ENCODE results near the gene RALGAPA2. TPM values are rescaled to one million over a fixed set of nuclear protein-coding genes. Genes with fewer than 3 reads are reported as not detected.

RALGAPA2 gene
- total and polyA plus RNA-seq, 2 experiments from 2014 or later, result 14.5 to 35.5 TPM

DNA sequence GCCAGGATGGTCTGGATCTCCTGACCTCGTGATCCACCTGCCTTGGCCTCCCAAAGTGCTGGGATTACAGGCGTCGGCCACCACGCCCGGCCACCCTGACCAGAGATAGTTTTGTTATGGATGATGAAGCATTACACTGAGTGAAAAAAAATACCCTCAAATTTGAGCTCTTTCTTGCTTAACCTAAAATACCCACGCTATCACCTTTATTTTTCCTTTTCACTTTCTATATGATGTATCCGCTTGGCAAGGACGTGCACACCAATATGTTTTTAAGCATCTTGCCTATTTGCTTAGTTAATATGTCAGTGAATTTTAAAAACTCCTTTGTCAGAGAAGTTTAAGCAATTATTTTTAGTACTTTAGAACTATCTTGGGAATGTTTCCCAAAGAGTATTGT lies 194.2 kb downstream of the RALGAPA2 start:
- Histone ChIP-seq H3K27ac (no peak overlapping the region), H3K4me3 (no peak overlapping the region), H3K4me1 (ENCODE audit: low read depth) (no peaks in the 10 kb centered on the region), H3K36me3 (no peaks in the 10 kb centered on the region), H3K27me3 (no peaks in the 10 kb centered on the region), H3K9me3 (ENCODE audit: low read depth) (no peaks in the 10 kb centered on the region)
- DNase-seq (ENCODE audit: low read depth in 1 of 2, low spot score in 1 of 2), result no peak
- TF ChIP-seq CTCF (IDR thresholded peaks at IDR 0.05; ENCODE audit: low read depth, low read length), result no peak

DNA sequence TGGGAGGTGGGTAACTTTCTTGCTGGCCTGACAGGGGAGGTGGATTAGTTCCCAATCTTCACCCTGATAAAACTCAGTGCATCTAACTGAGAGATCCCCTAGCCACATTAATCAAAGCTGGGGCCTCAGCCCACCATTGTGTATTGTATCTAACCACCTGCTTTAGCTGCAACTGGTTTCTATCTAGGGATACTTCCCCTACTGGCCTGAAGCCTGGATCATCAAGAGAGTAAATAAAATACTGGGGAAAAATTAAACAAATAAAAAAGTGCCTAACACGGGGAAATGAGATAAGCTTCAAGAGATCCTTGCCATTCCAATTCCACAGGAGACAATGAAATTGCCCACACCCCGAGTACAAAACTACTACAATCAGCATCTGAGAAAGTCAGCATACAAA lies 195.1 kb downstream of the RALGAPA2 start:
- no peak overlapping the region for H3K4me3 ChIP-seq

DNA sequence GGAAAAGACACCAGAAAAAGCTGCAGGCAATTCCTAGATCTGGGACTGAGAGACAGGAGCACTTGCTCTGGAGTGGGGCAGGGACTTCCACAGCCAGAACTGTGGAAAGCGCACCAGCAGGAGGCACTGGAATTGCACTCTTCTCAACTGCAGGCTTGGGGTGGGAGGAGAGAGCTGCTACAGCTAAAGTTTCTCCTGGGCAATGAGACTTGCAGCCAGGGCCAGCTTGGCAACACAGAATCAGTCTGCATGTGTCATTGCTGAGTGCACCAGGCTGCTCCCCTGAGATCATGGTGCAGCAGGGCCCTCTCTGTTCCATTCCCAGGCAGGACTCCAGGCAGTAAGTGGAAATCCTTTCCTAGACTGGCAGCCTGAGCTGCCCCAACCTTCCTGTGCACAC lies 198.7 kb downstream of the RALGAPA2 start:
- H3K9me3 ChIP-seq (ENCODE audit: low read depth), result no peaks in the 10 kb centered on the region
- DNase-seq (ENCODE audit: low read depth in 1 of 2, low spot score in 1 of 2), result no peak
- no peaks in the 10 kb centered on the region for H3K27me3 ChIP-seq
- no peak overlapping the region for H3K4me3 ChIP-seq
- no peak for TF ChIP-seq CTCF (IDR thresholded peaks at IDR 0.05; ENCODE audit: low read depth, low read length)
- no peaks in the 10 kb centered on the region for H3K4me1 ChIP-seq (ENCODE audit: low read depth)
- H3K36me3 ChIP-seq, result peaks cover 11% of the 10 kb centered on the region
- no peak overlapping the region for H3K27ac ChIP-seq

More for the DNA sequence above, 195.1 kb downstream of the RALGAPA2 start:
- Histone ChIP-seq H3K9me3 (ENCODE audit: low read depth) (no peaks in the 10 kb centered on the region), H3K4me1 (ENCODE audit: low read depth) (no peaks in the 10 kb centered on the region), H3K27me3 (no peaks in the 10 kb centered on the region), H3K36me3 (no peaks in the 10 kb centered on the region), H3K27ac (no peak overlapping the region)
- no peak for TF ChIP-seq CTCF (IDR thresholded peaks at IDR 0.05; ENCODE audit: low read depth, low read length)
- DNase-seq (ENCODE audit: low read depth in 1 of 2, low spot score in 1 of 2), result no peak

- H3K9me3 ChIP-seq (ENCODE audit: low read depth), result no peaks in the 10 kb centered on the region
- H3K27ac ChIP-seq, result no peak overlapping the region
- TF ChIP-seq CTCF (IDR thresholded peaks at IDR 0.05; ENCODE audit: low read depth, low read length), result no peak
- H3K36me3 ChIP-seq, result peaks cover 8% of the 10 kb centered on the region
- no peak for DNase-seq (ENCODE audit: low read depth in 1 of 2, low spot score in 1 of 2)
- no peaks in the 10 kb centered on the region for H3K4me1 ChIP-seq (ENCODE audit: low read depth)
- H3K27me3 ChIP-seq, result no peaks in the 10 kb centered on the region
- no peak overlapping the region for H3K4me3 ChIP-seq
Measured at GRCh38 chr20:20505554-20505953, 206.9 kb downstream of the RALGAPA2 start.

GRCh38 chr20:20503777-20504530 lies 208.5 kb downstream of the RALGAPA2 start:
- TF ChIP-seq CTCF (IDR thresholded peaks at IDR 0.05; ENCODE audit: low read depth, low read length), result no peak
- DNase-seq (ENCODE audit: low read depth in 1 of 2, low spot score in 1 of 2), result no peak
- Histone ChIP-seq H3K27me3 (no peaks in the 10 kb centered on the region), H3K27ac (no peak overlapping the region), H3K4me1 (ENCODE audit: low read depth) (no peaks in the 10 kb centered on the region), H3K4me3 (no peak overlapping the region), H3K9me3 (ENCODE audit: low read depth) (no peaks in the 10 kb centered on the region), H3K36me3 (peaks cover 8% of the 10 kb centered on the region)
